Measurements from ENCODE around the gene CD46. TPM values are rescaled to one million over a fixed set of nuclear protein-coding genes. Genes with fewer than 3 reads are reported as not detected.
"Not testable (repeated sequence)": the region's sequence is repeated elsewhere in the genome, so short reads cannot be mapped to it uniquely, and the experiment has no call there.

CD46 gene
- 122 and 176 TPM in 2 replicates for total RNA-seq

DNA sequence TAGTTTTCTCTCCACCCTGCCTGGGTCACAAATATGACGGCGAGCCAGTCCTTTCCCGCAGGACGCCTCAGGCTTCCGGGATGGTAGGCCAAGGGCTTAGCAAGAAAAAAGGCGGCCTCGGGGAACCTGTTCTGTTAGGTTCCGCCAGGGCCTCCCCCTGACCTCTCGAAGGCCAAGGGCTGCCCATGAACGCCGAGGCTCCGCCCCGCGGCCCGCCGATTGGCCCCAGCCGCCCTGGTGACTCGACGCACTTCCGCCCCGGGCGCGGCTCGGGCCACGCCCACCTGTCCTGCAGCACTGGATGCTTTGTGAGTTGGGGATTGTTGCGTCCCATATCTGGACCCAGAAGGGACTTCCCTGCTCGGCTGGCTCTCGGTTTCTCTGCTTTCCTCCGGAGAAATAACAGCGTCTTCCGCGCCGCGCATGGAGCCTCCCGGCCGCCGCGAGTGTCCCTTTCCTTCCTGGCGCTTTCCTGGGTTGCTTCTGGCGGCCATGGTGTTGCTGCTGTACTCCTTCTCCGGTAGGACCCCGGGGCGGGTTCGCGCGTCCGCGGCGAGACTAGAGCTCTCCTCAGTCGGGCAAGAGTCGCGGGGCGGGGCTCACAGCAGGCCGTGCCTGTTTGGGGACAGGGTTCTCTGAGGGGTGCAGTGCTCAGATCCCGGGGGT is at the start of gene CD46:
Gene CD46 (plus strand): TSS at position 265 of the 666 bp plus-strand sequence. CDS start 159 bp downstream, at position 424.
- DNase-seq, result peak; percentile 96

DNA sequence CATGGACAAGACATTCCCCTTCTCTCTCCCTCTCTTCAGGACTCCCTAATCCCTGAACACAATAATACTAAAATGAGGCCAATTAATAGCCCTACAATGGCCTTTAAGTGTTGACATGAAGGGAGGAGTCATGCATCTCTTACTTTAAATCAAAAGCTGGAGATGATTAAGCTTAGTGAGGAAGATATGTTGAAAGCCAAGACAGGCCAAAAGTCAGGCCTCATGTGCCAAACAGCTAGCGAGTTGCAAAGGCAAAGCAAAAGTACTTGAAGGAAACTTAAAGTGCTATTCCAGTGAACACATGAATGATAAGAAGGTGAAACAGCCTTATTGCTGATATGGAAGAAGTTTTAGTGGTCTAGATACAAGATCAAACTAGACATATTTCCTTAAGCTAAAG is 49.5 kb upstream of the CD46 start:
- DNase-seq, result no peak

DNA sequence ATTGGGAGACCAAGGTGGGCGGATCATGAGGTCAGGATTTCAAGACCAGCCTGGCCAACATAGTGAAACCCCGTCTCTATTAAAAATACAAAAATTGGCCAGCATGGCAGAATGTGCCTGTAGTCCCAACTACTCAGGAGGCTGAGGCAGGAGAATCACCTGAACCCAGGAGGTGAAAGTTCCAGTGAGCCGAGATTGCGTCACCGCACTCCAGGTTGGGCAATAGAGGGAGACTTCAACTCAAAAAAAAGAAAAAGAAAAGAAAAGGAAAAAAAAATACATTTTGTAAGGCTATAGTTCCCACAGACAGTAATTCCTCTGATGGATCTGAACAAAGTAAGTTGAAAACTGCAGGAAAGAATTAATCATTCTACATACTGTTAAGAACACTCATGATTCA is 48.1 kb upstream of the CD46 start:
- DNase-seq, result no peak

DNA sequence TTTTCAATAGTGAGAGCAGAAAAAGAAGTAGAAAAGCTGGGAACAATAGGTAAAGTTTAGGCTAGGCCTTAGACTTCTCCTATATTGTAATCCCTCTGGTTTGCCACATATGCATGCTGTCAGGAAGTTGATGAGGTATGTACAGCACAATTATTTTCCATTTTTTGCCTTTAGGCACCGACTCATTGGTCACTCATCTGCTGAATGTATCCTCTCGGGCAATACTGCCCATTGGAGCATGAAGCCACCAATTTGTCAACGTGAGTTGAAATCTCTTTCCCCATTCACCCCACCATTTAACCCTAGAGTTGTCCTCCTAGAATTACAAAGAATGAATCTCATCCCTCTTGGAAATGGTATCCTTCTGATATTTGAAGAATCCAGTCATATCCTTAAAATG is 43.9 kb upstream of the CD46 start:
- DNase-seq, result not testable (repeated sequence)

DNA sequence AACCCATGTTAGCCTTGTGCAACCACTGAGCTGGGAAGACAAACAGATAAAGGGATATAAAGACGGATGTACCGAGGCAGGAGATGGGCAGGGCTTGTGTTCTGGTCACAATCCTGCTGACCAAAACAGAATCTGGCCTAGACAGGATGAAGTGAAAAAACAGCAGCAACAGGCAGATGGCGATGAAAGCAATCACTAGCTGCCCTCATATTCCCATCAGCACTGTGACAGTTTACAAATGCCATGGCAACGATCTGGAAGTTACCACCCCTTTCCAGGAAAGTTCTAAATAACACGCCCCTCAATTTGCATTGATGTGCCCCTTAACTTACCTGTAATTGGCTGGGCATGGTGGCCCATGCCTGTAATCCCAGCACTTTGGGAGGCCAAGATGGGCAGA is 40.6 kb upstream of the CD46 start:
- DNase-seq, result peak; percentile 20

DNA sequence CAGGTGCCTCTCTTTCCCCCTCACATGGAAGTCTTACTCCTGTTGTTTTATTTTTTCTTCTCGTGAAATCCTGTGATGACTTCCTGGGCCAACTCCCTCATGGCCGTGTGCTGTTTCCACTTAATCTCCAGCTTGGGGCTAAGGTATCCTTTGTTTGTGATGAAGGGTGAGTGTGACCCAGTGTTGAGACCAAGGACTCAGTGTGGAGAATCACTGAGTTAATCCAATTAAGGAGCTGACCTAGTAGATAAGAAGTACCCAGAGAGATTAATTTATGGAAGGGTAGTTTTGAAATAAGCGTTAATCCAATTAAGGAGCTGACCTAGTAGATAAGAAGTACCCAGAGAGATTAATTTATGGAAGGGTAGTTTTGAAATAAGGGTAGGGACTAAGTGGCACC is 39.2 kb upstream of the CD46 start:
- not testable (repeated sequence) for DNase-seq

DNA sequence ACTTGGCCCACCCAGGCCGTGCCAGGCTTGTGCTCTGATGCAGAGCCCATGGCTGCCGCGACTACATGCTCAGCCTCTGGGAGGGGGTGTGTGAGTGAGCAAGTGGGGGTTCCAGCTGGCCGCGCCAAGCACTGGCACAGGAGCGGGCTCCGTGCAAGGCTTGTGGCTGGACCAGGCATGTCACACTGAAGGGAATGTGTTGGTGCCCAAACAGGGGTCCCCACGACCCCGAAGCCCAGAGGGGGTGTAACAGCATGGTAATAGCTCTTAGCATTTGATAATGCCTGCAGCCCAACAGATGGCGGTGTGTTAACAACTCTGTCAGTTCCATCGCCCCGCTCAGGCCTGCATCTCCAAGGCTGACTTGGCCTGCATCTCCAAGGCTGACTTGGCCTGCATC is 38.3 kb upstream of the CD46 start:
- no peak for DNase-seq

DNA sequence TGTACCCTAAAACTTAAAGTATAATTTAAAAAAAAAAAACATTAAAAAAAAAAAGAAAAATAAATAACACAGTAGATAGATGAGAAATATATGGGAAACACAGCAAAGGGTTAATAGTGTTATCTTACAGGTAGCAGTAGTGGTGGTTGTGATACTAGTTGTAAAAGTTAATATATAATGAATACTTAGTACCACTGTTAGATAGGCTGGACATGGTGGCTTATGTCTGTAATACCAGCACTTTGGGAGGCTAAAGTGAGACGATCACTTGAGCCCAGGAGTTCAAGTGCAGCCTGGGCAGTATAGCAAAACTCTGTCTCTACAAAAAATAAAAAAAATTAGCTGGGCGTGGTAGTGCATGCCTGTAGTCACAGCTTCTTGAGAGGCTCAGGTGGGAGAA is 32.6 kb upstream of the CD46 start:
- no peak for DNase-seq

DNA sequence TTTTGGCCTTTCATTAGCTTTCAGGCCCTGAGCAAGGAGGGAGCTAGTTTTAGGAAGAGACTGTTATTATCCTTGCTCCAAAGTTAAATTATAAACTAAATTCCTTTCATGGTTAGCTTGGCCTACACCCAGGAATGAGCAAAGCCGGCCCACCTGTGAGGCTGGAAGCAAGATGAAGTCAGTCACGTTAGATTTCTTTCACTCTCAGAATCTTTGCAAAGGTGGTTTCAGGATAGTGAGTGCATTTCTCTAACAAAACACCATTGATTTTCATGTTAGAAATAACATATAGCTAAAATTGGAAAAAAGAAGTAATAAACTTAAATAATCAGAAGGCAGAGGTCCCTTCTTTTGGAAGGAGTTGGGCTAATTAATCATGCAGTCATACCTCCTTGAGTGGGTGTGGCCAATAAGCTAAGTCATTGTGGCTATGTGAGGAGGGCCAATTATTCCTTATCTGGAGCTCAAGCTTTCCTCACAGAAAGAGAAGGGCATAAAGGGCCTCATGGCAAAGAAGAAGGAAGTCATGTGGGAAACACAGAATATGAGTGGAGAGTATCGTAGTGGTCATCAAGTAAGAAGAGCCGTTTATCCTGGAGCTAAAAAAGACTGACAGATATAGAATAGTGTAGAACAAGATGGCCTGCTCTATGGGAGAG is 23.5 kb upstream of the CD46 start:
- not testable (repeated sequence) for DNase-seq

DNA sequence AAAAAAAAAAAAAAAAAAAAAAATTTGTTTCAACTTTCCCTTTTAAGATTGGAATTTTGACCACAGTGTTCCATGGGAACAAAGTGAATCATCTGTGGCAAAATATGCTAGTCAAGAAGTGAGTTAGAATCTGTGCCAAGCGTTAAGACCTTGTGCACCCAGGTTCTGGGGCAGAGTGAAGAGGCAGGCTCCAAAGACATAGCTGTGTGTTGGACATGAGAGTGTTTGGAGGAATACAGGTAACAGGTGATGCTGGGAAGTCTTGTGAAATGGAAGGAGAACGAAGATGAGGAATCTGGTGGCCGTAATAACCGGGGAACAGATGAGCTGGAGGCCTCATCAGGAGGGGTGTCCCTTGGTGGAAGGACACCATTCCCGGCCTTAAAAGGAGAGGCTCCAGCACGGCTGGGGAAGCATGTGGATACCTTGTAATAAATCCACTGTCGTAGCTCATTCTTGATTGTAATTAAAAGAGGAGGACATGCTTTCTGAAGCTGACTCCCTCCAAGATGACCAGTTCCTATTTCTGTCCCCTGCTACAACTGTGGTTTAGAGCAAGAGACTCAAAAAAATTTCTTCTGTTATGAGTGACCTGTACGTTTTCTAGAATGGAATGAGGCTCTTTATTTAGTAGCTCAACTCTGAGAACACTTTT is 14.2 kb upstream of the CD46 start:
- not testable (repeated sequence) for DNase-seq

DNA sequence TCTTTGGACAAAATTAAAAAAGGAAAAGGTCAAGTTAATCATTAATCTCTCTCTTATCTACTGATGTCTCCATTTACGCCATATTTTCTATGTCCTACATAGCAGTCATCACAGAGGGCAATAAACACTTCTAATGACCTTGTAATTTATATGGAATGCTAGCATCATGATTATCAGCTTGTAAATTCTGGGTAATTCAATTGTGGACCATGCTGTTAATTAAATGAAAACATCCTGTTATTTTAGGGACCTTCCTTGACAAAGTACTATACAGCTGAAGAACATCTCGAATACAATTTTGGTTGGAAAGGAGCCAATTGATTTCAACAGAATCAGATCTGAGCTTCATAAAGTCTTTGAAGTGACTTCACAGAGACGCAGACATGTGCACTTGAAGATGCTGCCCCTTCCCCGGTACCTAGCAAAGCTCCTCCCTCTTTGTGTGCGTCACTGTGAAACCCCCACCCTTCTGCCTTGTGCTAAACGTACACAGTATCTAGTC is 13.6 kb upstream of the CD46 start:
- DNase-seq, result not testable (repeated sequence)

DNA sequence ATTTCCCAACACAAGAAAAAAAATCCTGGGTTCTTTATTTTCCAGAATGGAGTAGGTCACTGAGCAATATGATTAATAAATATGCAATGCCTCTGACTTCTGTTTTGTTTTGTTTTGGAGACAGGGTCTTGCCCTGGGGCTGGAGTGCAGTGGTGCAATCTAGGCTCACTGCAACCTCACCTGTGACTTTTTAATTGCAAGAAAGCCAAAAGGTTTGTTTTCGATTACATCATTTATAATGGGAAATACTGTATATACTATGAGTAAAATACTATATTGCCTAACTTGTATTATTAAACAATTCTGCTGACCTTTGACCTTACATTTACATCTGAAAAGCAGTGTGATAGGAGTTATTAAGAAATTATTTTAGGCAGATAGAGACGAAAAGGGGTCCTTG is 11.6 kb upstream of the CD46 start:
- DNase-seq, result no peak

DNA sequence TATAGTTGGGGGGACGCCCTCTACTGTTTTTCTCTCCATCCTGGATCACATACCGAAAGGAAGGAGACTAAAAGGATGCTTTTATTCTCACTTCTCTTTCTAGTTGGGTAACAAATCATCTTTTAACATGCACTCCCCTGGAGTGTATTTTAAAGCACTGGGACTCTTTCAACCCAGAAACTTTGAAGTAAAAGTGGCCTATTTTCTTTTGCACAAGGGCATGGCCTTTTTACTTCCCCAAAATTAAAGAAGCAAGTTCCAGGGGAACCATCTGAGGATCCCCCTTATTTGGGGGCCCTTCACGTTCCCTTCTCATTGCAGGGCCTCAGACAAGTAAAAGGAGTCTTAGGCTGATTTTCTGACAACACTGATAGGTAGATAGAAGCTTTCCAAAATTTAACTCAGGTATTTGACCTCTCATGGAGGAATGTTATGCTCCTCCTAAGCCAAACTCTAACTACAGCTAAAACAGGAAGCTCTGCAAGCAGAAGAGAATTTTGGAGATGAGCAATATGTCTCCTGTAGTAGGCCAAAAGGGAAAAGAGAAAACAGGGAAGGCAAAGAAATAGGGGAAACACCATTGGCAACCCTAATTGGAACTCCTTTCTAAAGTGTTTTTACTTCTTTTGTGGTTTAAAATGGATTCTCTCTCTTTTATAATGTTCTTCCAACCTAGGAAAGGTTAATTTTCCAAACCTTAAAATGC is 8.9 kb upstream of the CD46 start:
- DNase-seq, result no peak

DNA sequence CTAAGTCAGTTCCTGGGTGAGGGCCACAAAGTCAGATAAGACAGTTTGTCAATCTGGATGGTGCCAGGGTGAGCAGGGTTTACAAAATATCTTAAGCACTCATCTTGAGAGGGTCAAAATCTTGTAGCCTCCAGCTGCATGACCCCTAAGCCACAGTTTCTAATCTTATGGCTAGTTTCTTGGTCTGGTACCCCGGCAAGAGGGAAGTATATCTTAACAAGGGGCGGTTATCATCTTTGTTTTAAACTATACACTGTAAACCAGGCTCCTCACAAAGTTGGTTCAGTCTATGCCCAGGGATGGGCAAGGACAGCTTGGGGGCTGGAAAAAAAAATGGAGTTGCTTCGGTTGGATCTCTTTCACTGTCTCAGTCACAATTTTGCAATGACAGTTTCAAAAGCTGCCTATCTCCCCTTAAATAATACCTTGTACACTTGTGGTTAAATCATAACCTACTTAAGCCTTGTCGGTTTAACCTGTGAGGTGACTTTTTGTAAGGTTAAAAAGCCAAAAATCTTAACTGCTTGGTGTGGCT is 7.8 kb upstream of the CD46 start:
- no peak for DNase-seq

DNA sequence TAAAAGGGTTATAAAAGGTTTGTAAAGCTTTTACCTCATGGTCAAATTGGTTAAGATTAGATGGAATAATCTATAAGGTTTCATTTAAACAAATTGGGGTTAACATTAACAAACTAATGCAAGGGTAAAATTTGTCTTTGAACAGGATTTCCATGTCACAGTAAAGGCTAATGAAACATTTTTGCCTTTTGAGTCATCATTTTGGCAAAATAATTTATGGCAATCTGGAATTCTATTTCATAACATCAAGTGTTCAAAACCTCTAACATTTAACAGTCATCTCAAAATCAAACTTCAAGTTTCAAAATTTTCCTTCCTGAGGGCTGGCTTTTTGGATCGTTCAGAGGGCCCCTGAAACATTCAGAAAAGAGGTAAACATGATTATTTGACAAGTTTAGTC is 6.6 kb upstream of the CD46 start:
- no peak for DNase-seq

DNA sequence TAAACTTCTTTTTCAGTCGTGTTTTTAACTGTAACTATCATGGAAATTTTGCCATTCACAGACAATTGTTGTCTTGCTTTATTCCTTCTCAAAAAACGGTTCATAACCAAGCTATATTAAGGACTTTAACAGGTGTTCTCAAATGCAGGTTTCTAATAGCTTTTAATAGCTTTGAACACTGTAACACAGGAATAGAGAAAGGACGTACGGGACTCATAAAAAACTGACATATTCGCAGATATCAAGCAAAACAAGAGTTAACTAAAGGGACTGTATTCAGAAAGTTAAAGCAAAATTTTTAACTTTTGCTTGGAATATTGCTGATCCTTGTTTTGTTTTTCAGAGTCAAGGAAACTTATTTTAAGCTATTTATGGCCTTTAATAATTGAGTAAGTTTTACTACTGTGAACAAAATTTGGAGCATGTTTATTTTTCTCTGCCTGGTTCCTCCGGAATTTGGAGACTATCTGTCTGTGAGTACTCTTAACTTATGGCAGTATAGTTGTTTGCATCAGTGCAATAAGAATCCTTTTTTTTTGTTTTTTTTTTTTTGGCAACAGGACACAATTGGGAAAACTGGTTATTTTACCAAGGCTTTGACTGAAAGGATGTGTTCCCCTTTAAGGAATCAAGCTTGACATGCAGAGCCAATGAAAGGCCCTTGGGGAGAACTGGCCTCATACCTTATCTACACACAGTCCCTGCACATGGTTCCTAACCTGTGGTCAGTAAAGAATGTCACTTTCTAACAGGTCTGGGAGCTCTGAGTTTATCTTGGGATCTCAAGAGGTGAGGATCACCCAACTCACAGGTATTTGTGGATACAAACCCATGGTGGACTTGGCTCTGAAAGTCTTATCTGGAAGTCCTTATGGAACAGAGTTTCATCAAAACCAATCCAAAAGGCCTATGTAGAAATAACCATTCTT is 5.8 kb upstream of the CD46 start:
- DNase-seq, result no peak

DNA sequence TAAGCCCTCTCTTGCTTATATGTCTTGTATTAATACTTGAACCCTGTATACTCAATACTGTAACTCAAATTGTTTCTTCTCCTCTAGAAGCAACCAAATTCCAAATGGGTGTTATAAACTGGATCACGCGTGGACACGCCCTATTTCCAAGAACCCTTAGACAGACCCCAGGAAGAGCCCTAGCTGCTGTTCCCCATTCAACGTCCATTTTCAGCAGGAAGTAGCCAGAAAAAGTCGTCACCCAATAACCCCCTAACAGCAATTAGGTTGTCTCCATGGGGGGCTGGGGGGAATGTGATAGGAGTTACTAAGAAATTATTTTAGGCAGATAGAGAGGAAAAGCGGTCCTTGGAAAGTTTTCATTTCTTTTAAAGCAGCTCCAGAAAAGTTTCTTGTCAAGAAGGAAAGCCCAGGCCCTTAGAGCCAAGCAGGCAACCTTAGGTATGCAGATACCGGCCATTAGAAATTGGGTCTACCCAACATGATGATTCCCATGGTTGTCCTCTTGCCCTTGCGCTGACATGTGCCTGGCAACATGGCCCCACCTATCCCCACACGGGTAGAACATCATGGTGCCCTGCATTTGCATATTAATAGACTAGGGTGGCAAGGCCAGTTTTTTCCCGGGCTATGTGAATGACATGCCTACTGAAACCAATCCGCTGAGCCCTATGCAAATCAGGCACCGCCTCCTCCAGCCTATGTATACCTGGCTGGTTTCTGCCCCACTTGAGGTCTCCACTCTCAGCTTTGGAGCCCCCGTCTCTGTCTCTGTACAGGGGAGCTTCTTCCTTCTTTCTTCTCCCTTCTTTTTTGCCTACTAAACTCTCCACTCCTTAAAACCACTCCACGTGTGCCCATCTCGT is 4.0 kb upstream of the CD46 start:
- no peak for DNase-seq

DNA sequence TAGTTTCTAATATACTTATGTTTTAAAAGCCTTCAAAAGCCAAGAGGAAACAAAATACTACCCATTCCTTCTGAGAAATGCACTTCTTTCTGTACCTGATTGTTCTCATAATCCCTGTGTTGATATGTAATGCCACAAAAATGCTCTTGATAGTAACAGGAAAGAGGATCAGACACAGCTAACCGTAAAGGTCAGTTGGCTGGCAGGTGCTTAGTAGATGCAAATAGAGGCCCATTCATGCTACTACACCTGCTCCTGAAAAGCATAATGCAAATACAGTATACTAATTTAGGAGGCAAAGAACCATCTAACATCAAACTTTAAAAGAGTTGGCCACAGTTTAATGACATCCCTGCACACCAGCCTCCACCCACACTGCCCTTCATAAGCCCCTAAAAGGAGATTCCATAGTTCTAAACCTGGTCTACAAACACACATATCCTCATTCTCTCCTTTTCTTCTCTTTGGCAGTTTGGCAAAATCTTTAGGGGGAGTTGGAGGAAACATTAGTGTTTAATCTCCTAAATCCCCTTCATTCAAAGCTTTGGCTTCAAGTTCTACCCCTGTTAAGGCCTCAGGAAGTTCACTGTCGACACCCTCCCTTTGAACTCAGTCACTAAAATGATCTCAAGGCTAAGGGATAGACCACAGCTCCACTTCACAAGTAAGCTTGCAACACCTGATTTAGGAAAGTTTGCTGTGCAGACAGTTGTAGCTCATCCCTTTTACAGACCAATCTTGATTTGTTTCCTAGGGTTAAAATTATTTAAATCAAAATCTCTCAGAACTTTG is 2.9 kb upstream of the CD46 start:
- no peak for DNase-seq

DNA sequence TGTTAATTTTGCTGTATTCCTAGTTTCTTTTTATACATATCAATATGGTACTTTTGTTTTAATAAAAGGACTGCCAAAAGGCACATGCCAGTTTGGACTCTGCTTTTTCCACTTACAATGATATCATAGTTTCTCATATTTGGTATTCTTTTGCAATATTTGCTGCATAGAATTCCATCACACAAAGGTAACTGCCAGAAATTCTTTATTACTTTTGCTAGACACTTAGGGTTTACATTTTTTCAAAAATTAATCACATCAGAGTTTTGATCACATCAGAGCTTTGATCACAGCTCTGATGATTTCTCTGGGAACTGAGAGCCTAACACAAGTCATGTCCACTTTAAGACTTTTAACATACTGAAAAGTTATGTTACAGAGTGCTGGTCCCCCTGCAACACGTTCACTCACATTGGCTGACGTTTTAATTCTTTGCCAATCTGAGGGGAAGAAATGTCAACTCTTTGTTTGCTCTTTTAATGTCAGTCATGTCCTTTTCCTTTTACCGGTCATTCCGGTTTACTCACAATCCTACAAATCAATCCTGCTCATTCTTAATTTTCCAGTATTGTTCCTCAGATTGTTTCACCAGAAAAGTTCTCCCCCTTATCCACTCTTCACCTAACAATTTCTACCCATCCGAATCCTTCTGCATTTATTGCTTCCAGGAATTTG is 1.1 kb upstream of the CD46 start:
- peak; percentile 37 for DNase-seq
